HEK293 (cell line): ENCODE results near the gene PTGDR2.

ENCODE experiments used
- CTCF ChIP-seq: fragments of 450-650 bp; formaldehyde crosslinking; IDR thresholded peaks from 2 replicates; pipeline ENCODE4 v1.5.1; 2016; ENCODE audit warnings: missing biosample characterization, missing genetic modification characterization
- PBX3 ChIP-seq: sonication (generic); formaldehyde crosslinking; IDR thresholded peaks from 2 replicates; pipeline ENCODE4 v1.8.1; 2022; ENCODE audit warnings: mild to moderate bottlenecking, moderate library complexity, missing genetic modification reagents
- RBAK ChIP-seq: fragments of 450-650 bp; formaldehyde crosslinking; IDR thresholded peaks from 2 replicates; pipeline ENCODE4 v1.5.1; 2016; ENCODE audit warnings: missing biosample characterization, missing genetic modification characterization
- ZBTB26 ChIP-seq: fragments of 450-650 bp; formaldehyde crosslinking; optimal IDR thresholded peaks from 2 replicates; pipeline ENCODE3; 2016; ENCODE audit warnings: missing biosample characterization, mild to moderate bottlenecking, missing genetic modification characterization
- ZNF248 ChIP-seq: fragments of 450-650 bp; formaldehyde crosslinking; IDR thresholded peaks from 2 replicates; pipeline ENCODE4 v1.5.1; 2017; ENCODE audit warnings: missing biosample characterization, missing genetic modification characterization
- ZNF48 ChIP-seq: fragments of 450-650 bp; formaldehyde crosslinking; IDR thresholded peaks from 2 replicates; pipeline ENCODE4 v1.5.1; 2016; ENCODE audit warnings: missing biosample characterization, missing genetic modification characterization
- ZNF555 ChIP-seq: fragments of 450-650 bp; formaldehyde crosslinking; conservative IDR thresholded peaks from 2 replicates; pipeline ENCODE4 v1.5.1; 2017; ENCODE audit warnings: missing biosample characterization, mild to moderate bottlenecking, missing genetic modification characterization, inconsistent platforms
- ZNF704 ChIP-seq: fragments of 450-650 bp; formaldehyde crosslinking; IDR thresholded peaks from 2 replicates; pipeline ENCODE4 v1.5.1; 2016; ENCODE audit warnings: missing biosample characterization, missing genetic modification characterization
- ZXDB ChIP-seq: fragments of 450-650 bp; formaldehyde crosslinking; IDR thresholded peaks from 2 replicates; pipeline ENCODE4 v1.5.1; 2016; ENCODE audit warnings: missing biosample characterization, missing genetic modification characterization

GRCh38 chr11:60899977-60900376 is 44.2 kb upstream of the PTGDR2 start:
- no peak for TF ChIP-seq ZNF704 (tag by site-specific recombination)
- TF ChIP-seq ZBTB26 (tag by site-specific recombination), result no peak
- TF ChIP-seq PBX3 (CRISPR knock-in tag), result no peak
- TF ChIP-seq ZNF248, result no peak
- TF ChIP-seq ZXDB (tag by site-specific recombination), result no peak
- no peak for TF ChIP-seq CTCF (tag by site-specific recombination)
- no peak for TF ChIP-seq ZNF555 (tag by site-specific recombination)
- TF ChIP-seq RBAK, result no peak
- TF ChIP-seq ZNF48 (tag by site-specific recombination), result no peak
